ENCODE results near the gene PHLDA1. TPM values are rescaled to one million over a fixed set of nuclear protein-coding genes. Genes with fewer than 3 reads are reported as not detected.

The PHLDA1 gene
- total RNA-seq, 1 donor from 2014 or later: 40.3 TPM

- intact Hi-C loops (cut with DNase I): no loop called here
- TF ChIP-seq CTCF (IDR thresholded peaks at IDR 0.05): no peak
- TF ChIP-seq POLR2A (IDR thresholded peaks at IDR 0.05): no peak
- TF ChIP-seq POLR2AphosphoS5 (IDR thresholded peaks at IDR 0.05; ENCODE audit: insufficient read depth in 1 of 2, low read depth in 1 of 2): no peak
- H3K27me3 ChIP-seq: no peaks in the 10 kb centered on the region
- H3K4me3 ChIP-seq: no peak overlapping the region
- no peaks in the 10 kb centered on the region for H3K9me3 ChIP-seq
- no peak overlapping the region for H3K27ac ChIP-seq
- no peaks in the 10 kb centered on the region for H3K36me3 ChIP-seq
- no peak for DNase-seq (ENCODE audit: extremely low spot score in 2 of 2)
- peaks cover 30% of the 10 kb centered on the region for H3K4me1 ChIP-seq
These were observed 43.9 kb upstream of the PHLDA1 start for GRCh38 chr12:76075448-76075847.

GRCh38 chr12:76074701-76075336 lies 43.2 kb upstream of the PHLDA1 start:
- TF ChIP-seq CTCF (IDR thresholded peaks at IDR 0.05): no peak
- TF ChIP-seq POLR2A (IDR thresholded peaks at IDR 0.05): no peak
- TF ChIP-seq POLR2AphosphoS5 (IDR thresholded peaks at IDR 0.05; ENCODE audit: insufficient read depth in 1 of 2, low read depth in 1 of 2): no peak
- H3K4me1 ChIP-seq: peaks cover 24% of the 10 kb centered on the region
- no peaks in the 10 kb centered on the region for H3K36me3 ChIP-seq
- DNase-seq (ENCODE audit: extremely low spot score in 2 of 2): no peak
- H3K9me3 ChIP-seq: no peaks in the 10 kb centered on the region
- no peak overlapping the region for H3K4me3 ChIP-seq
- no peak overlapping the region for H3K27ac ChIP-seq
- no peaks in the 10 kb centered on the region for H3K27me3 ChIP-seq
- intact Hi-C loops (cut with DNase I): no loop called here

- intact Hi-C loops (cut with DNase I): no loop called here
- no peaks in the 10 kb centered on the region for H3K36me3 ChIP-seq
- no peaks in the 10 kb centered on the region for H3K27me3 ChIP-seq
- TF ChIP-seq CTCF (IDR thresholded peaks at IDR 0.05): no peak
- no peak for TF ChIP-seq POLR2AphosphoS5 (IDR thresholded peaks at IDR 0.05; ENCODE audit: insufficient read depth in 1 of 2, low read depth in 1 of 2)
- TF ChIP-seq POLR2A (IDR thresholded peaks at IDR 0.05): no peak
- H3K9me3 ChIP-seq: no peaks in the 10 kb centered on the region
- DNase-seq (ENCODE audit: extremely low spot score in 2 of 2): no peak
- H3K27ac ChIP-seq: no peak overlapping the region
- H3K4me1 ChIP-seq: peaks cover 29% of the 10 kb centered on the region
- H3K4me3 ChIP-seq: no peak overlapping the region
These were observed 42.0 kb upstream of the PHLDA1 start for GRCh38 chr12:76073561-76073960.

GRCh38 chr12:76072568-76072967 lies 41.0 kb upstream of the PHLDA1 start:
- TF ChIP-seq POLR2A (IDR thresholded peaks at IDR 0.05) (no peak), POLR2AphosphoS5 (IDR thresholded peaks at IDR 0.05; ENCODE audit: insufficient read depth in 1 of 2, low read depth in 1 of 2) (no peak), CTCF (IDR thresholded peaks at IDR 0.05) (no peak)
- Histone ChIP-seq H3K27me3 (no peaks in the 10 kb centered on the region), H3K4me3 (no peak overlapping the region), H3K27ac (no peak overlapping the region), H3K4me1 (peaks cover 34% of the 10 kb centered on the region), H3K36me3 (peaks cover 0 to 1% of the 10 kb centered on the region in 2 donors), H3K9me3 (no peaks in the 10 kb centered on the region)
- DNase-seq (ENCODE audit: extremely low spot score in 2 of 2): no peak
- intact Hi-C loops (cut with DNase I): no loop called here

- Histone ChIP-seq H3K9me3 (peaks cover 10% of the 10 kb centered on the region), H3K27me3 (no peaks in the 10 kb centered on the region), H3K36me3 (peaks cover 0 to 24% of the 10 kb centered on the region in 2 donors), H3K27ac (no peak overlapping the region), H3K4me1 (peaks cover 13% of the 10 kb centered on the region), H3K4me3 (no peak overlapping the region)
- no peak for TF ChIP-seq CTCF (IDR thresholded peaks at IDR 0.05)
- no peak for TF ChIP-seq POLR2A (IDR thresholded peaks at IDR 0.05)
- no peak for TF ChIP-seq POLR2AphosphoS5 (IDR thresholded peaks at IDR 0.05; ENCODE audit: insufficient read depth in 1 of 2, low read depth in 1 of 2)
- no peak for DNase-seq (ENCODE audit: extremely low spot score in 2 of 2)
- intact Hi-C loops (cut with DNase I): no loop called here
These were observed 37.8 kb upstream of the PHLDA1 start for GRCh38 chr12:76069339-76069738.

All from vagina (tissue), 2 donors.